Cardiac septum (tissue), 1 donor: ENCODE results near the gene LTBR. TPM values are rescaled to one million over a fixed set of nuclear protein-coding genes. Genes with fewer than 3 reads are reported as not detected.

Experiments used
- DNase-seq: peaks from one replicate; pipeline ENCODE4 v3.0.0-alpha.2; 2020; ENCODE audit warnings: low spot score
- intact Hi-C: fragments of 100-400 bp; cut with DNase I; formaldehyde crosslinking; loops from one replicate; pipeline ENCODE4 v1.14.0; 2022
- total RNA-seq: library from RNA; stranded (reverse); fragmentation: NEBNext Ultra II Directional; extraction: Animal tissue kit (Norgen Biotek cat#: 25700); gene quantifications from one replicate; pipeline ENCODE4 v1.2.1, GENCODE V29; 2021
- donor health status: DM: no; HTN: no; CAD: no.

Gene LTBR
- total RNA-seq, 1 donor from 2014 or later, result 29.4 TPM

GRCh38 chr12:6363330-6364043 is 20.5 kb upstream of the LTBR start:
- peak; percentile 90 for DNase-seq
- intact Hi-C loops, result no loop called here

- intact Hi-C loops, result no loop called here
- no peak for DNase-seq
Observed at GRCh38 chr12:6364044-6364374, 20.0 kb upstream of the LTBR start.

GRCh38 chr12:6367065-6367968 is 16.6 kb upstream of the LTBR start:
- DNase-seq, result no peak
- intact Hi-C loops, result no loop called here

GRCh38 chr12:6367969-6368892 is 15.7 kb upstream of the LTBR start:
- intact Hi-C loops, result no loop called here
- no peak for DNase-seq

- intact Hi-C loops, result no loop called here
- DNase-seq, result no peak
Observed at GRCh38 chr12:6368906-6369525, 14.9 kb upstream of the LTBR start.

- no peak for DNase-seq
- intact Hi-C loops, result no loop called here
Observed at GRCh38 chr12:6369916-6370575, 13.9 kb upstream of the LTBR start.

GRCh38 chr12:6370576-6370935 is 13.4 kb upstream of the LTBR start:
- DNase-seq, result no peak
- intact Hi-C loops, result no loop called here

GRCh38 chr12:6370994-6371754 is 12.8 kb upstream of the LTBR start:
- intact Hi-C loops, result no loop called here
- no peak for DNase-seq

GRCh38 chr12:6372403-6373003 is 11.5 kb upstream of the LTBR start:
- intact Hi-C loops, result no loop called here
- DNase-seq, result peak; percentile 67

- intact Hi-C loops, result no loop called here
- no peak for DNase-seq
Observed at GRCh38 chr12:6373022-6373787, 10.8 kb upstream of the LTBR start.

- DNase-seq, result peak; percentile 60
- intact Hi-C loops, result no loop called here
Observed at GRCh38 chr12:6374028-6374785, 9.8 kb upstream of the LTBR start.

GRCh38 chr12:6374786-6375160 is 9.2 kb upstream of the LTBR start:
- intact Hi-C loops, result no loop called here
- peak; percentile 46 for DNase-seq

- intact Hi-C loops, result no loop called here
- DNase-seq, result peak; percentile 19
Observed at GRCh38 chr12:6375269-6376078, 8.5 kb upstream of the LTBR start, which contains the start of gene SCNN1A. Gene SCNN1A, minus strand, starts transcription at chr12:6375563. Its CDS starts 780 bp downstream, at chr12:6374783.

- intact Hi-C loops, result no loop called here
- peak; percentile 82 for DNase-seq
Observed at GRCh38 chr12:6376079-6376869, 7.7 kb upstream of the LTBR start.
